AG04450 (cell line): ENCODE results near the gene MCC. TPM values are rescaled to one million over a fixed set of nuclear protein-coding genes. Genes with fewer than 3 reads are reported as not detected.

Source experiments
- CTCF ChIA-PET: fragments of 300-600, 350-600 bp; formaldehyde crosslinking; extraction: SDS; loops from one replicate; lab custom pipeline; 2022; ENCODE audit warnings: antibody characterized with exemption, inconsistent platforms; lab: Charles Lee
- POLR2A ChIA-PET: fragments of 350-600 bp; formaldehyde crosslinking; extraction: SDS; loops from one replicate; lab custom pipeline; 2021; ENCODE audit warnings: antibody characterized with exemption, inconsistent platforms; lab: Yijun Ruan, JAX
- DNase-seq: peaks from one replicate; pipeline ENCODE4 v3.0.0-alpha.2; 2011; ENCODE audit warnings: low read depth, low spot score
- H3K27ac ChIP-seq: one replicate; pipeline ENCODE4 v1.5.1; 2012; ENCODE audit warnings: low read depth, low read length, control low read depth
- H3K27me3 ChIP-seq: one replicate; pipeline ENCODE4 v1.6.0; 2012; ENCODE audit warnings: low read length; ENCODE audit not compliant: control insufficient read depth, insufficient read depth
- H3K4me3 ChIP-seq: 2 replicates; pipeline ENCODE4 v1.5.1; 2011; ENCODE audit warnings: mild to moderate bottlenecking, low read depth, low read length, control low read depth
- H3K9me3 ChIP-seq: 2 replicates; pipeline ENCODE4 v1.5.1; 2012; ENCODE audit warnings: low read length; ENCODE audit not compliant: control insufficient read depth, insufficient read depth
- CTCF ChIP-seq: IDR thresholded peaks from 2 replicates; pipeline ENCODE4 v1.5.1; 2011; ENCODE audit warnings: low read depth, low read length, control low read depth, inconsistent platforms
- polyA plus RNA-seq: library from polyadenylated mRNA; depleted of rRNA; stranded (reverse); fragments of >200 nt; gene quantifications from 2 replicates; pipeline ENCODE4 v1.2.3, GENCODE V29; 2011

Gene MCC
- polyA plus RNA-seq, 1 experiment: 17.5 TPM

- POLR2A ChIA-PET: no interaction called here
- no peak overlapping the region for H3K4me3 ChIP-seq
- TF ChIP-seq CTCF: no peak
- CTCF ChIA-PET: no interaction called here
- H3K27ac ChIP-seq: no peak overlapping the region
- H3K9me3 ChIP-seq: peaks cover 6% of the 10 kb centered on the region
- no peaks in the 10 kb centered on the region for H3K27me3 ChIP-seq
- no peak for DNase-seq
Observed at GRCh38 chr5:113193311-113193978, 294.8 kb downstream of the MCC start.

- no peaks in the 10 kb centered on the region for H3K27me3 ChIP-seq
- H3K27ac ChIP-seq: no peak overlapping the region
- DNase-seq: no peak
- H3K4me3 ChIP-seq: no peak overlapping the region
- H3K9me3 ChIP-seq: peaks cover 6% of the 10 kb centered on the region
- CTCF ChIA-PET: no interaction called here
- no peak for TF ChIP-seq CTCF
- POLR2A ChIA-PET: no interaction called here
Observed at GRCh38 chr5:113192541-113192940, 295.7 kb downstream of the MCC start.

- no peak overlapping the region for H3K27ac ChIP-seq
- no peak for DNase-seq
- TF ChIP-seq CTCF: no peak
- no peak overlapping the region for H3K4me3 ChIP-seq
- POLR2A ChIA-PET: no interaction called here
- peaks cover 6% of the 10 kb centered on the region for H3K9me3 ChIP-seq
- CTCF ChIA-PET: interaction anchor here (1.1 kb wide), 1 partner anchor 320 kb away, joined by 3 read pairs; no protein-coding TSS in a partner anchor
- no peaks in the 10 kb centered on the region for H3K27me3 ChIP-seq
Observed at GRCh38 chr5:113190347-113190746, 297.9 kb downstream of the MCC start.

GRCh38 chr5:113189291-113189690 lies 299.0 kb downstream of the MCC start:
- DNase-seq: no peak
- H3K27ac ChIP-seq: no peak overlapping the region
- H3K27me3 ChIP-seq: no peaks in the 10 kb centered on the region
- TF ChIP-seq CTCF: no peak
- H3K4me3 ChIP-seq: no peak overlapping the region
- ChIA-PET POLR2A (no interaction called here), CTCF (no interaction called here)
- peaks cover 6% of the 10 kb centered on the region for H3K9me3 ChIP-seq

GRCh38 chr5:113188436-113188835 lies 299.8 kb downstream of the MCC start:
- CTCF ChIA-PET: no interaction called here

More at GRCh38 chr5:113188436-113188835, 299.8 kb downstream of the MCC start:
- Histone ChIP-seq H3K4me3 (no peak overlapping the region), H3K9me3 (peaks cover 6% of the 10 kb centered on the region), H3K27me3 (no peaks in the 10 kb centered on the region), H3K27ac (no peak overlapping the region)
- POLR2A ChIA-PET: no interaction called here
- DNase-seq: no peak
- no peak for TF ChIP-seq CTCF
